Measurements from ENCODE around the gene TCF7L1. TPM values are rescaled to one million over a fixed set of nuclear protein-coding genes. Genes with fewer than 3 reads are reported as not detected.

The TCF7L1 gene
- total RNA-seq, 1 experiment from 2014 or later, result 1.1 TPM

- TF ChIP-seq CTCF (IDR thresholded peaks at IDR 0.05; ENCODE audit: unreplicated experiment), result no peak
- Mint-ChIP-seq H3K4me3 (ENCODE audit: unreplicated experiment) (peak overlapping the region; percentile 56), H3K9me3 (ENCODE audit: unreplicated experiment) (no peaks in the 10 kb centered on the region), H3K36me3 (ENCODE audit: insufficient read depth, unreplicated experiment) (peaks cover 7% of the 10 kb centered on the region), H3K4me1 (ENCODE audit: insufficient read depth, unreplicated experiment) (peaks cover 31% of the 10 kb centered on the region), H3K27me3 (ENCODE audit: insufficient read depth, unreplicated experiment) (no peaks in the 10 kb centered on the region), H3K27ac (ENCODE audit: low read depth, unreplicated experiment) (peak overlapping the region; percentile 92)
- no peak for DNase-seq (ENCODE audit: unreplicated experiment)
- ChIA-PET POLR2A (interaction anchor here (0.6 to 5.3 kb wide), 16 partner anchors 9 to 1750 kb away, joined by 3 to 35 read pairs (median 4); no protein-coding TSS in a partner anchor), CTCF (interaction anchor here (0.5 to 13.0 kb wide), 14 partner anchors 10 to 362 kb away, joined by 3 to 295 read pairs (median 4); no protein-coding TSS in a partner anchor)
- TSS peak; percentile 98 for BruUV-seq (replicated peaks)
- intact Hi-C loops (cut with micrococcal nuclease), result no loop called here
Measured at GRCh38 chr2:85287721-85288120, 154.5 kb downstream of the TCF7L1 start.

- Mint-ChIP-seq H3K27ac (ENCODE audit: low read depth, unreplicated experiment) (peak overlapping the region; percentile 92), H3K4me1 (ENCODE audit: insufficient read depth, unreplicated experiment) (peaks cover 31% of the 10 kb centered on the region), H3K36me3 (ENCODE audit: insufficient read depth, unreplicated experiment) (peaks cover 7% of the 10 kb centered on the region), H3K9me3 (ENCODE audit: unreplicated experiment) (no peaks in the 10 kb centered on the region), H3K4me3 (ENCODE audit: unreplicated experiment) (peak overlapping the region; percentile 56), H3K27me3 (ENCODE audit: insufficient read depth, unreplicated experiment) (no peaks in the 10 kb centered on the region)
- peak; percentile 79 for DNase-seq (ENCODE audit: unreplicated experiment)
- ChIA-PET CTCF (interaction anchor here (0.6 to 13.0 kb wide), 11 partner anchors 9 to 423 kb away, joined by 3 to 295 read pairs (median 4); no protein-coding TSS in a partner anchor), POLR2A (interaction anchor here (0.6 to 5.3 kb wide), 17 partner anchors 8 to 1750 kb away, joined by 3 to 35 read pairs (median 4); no protein-coding TSS in a partner anchor)
- BruUV-seq (replicated peaks), result no TSS peak
- intact Hi-C loops (cut with micrococcal nuclease), result no loop called here
- TF ChIP-seq CTCF (IDR thresholded peaks at IDR 0.05; ENCODE audit: unreplicated experiment), result no peak
Measured at GRCh38 chr2:85288244-85288725, 155.1 kb downstream of the TCF7L1 start.

- ChIA-PET CTCF (interaction anchor here (0.6 to 13.0 kb wide), 5 partner anchors 6 to 289 kb away, joined by 3 to 295 read pairs (median 163); no protein-coding TSS in a partner anchor), POLR2A (interaction anchor here (1.6 kb wide), 1 partner anchor 20 kb away, joined by 4 read pairs; no protein-coding TSS in a partner anchor)
- no TSS peak for BruUV-seq (replicated peaks)
- Mint-ChIP-seq H3K27ac (ENCODE audit: low read depth, unreplicated experiment) (no peak overlapping the region), H3K9me3 (ENCODE audit: unreplicated experiment) (no peaks in the 10 kb centered on the region), H3K4me3 (ENCODE audit: unreplicated experiment) (no peak overlapping the region), H3K36me3 (ENCODE audit: insufficient read depth, unreplicated experiment) (peaks cover 7% of the 10 kb centered on the region), H3K27me3 (ENCODE audit: insufficient read depth, unreplicated experiment) (no peaks in the 10 kb centered on the region), H3K4me1 (ENCODE audit: insufficient read depth, unreplicated experiment) (peaks cover 31% of the 10 kb centered on the region)
- intact Hi-C loops (cut with micrococcal nuclease), result loop anchor here (10.0 kb wide), 1 partner anchor 797 kb away; no protein-coding TSS in a partner anchor
- DNase-seq (ENCODE audit: unreplicated experiment), result no peak
- TF ChIP-seq CTCF (IDR thresholded peaks at IDR 0.05; ENCODE audit: unreplicated experiment), result no peak
Measured at GRCh38 chr2:85291425-85292023, 158.3 kb downstream of the TCF7L1 start.

- ChIA-PET CTCF (interaction anchor here (0.6 to 11.0 kb wide), 5 partner anchors 13 to 1272 kb away, joined by 3 to 219 read pairs (median 6); no protein-coding TSS in a partner anchor), POLR2A (interaction anchor here (0.6 to 2.5 kb wide), 2 partner anchors 14 to 182 kb away, joined by 3 to 12 read pairs; no protein-coding TSS in a partner anchor)
- Mint-ChIP-seq H3K4me3 (ENCODE audit: unreplicated experiment) (no peak overlapping the region), H3K36me3 (ENCODE audit: insufficient read depth, unreplicated experiment) (peaks cover 4% of the 10 kb centered on the region), H3K9me3 (ENCODE audit: unreplicated experiment) (no peaks in the 10 kb centered on the region), H3K27ac (ENCODE audit: low read depth, unreplicated experiment) (no peak overlapping the region), H3K4me1 (ENCODE audit: insufficient read depth, unreplicated experiment) (no peaks in the 10 kb centered on the region), H3K27me3 (ENCODE audit: insufficient read depth, unreplicated experiment) (no peaks in the 10 kb centered on the region)
- TF ChIP-seq CTCF (IDR thresholded peaks at IDR 0.05; ENCODE audit: unreplicated experiment), result no peak
- DNase-seq (ENCODE audit: unreplicated experiment), result no peak
- intact Hi-C loops (cut with micrococcal nuclease), result no loop called here
- BruUV-seq (replicated peaks), result no TSS peak
Measured at GRCh38 chr2:85302121-85302520, 168.9 kb downstream of the TCF7L1 start.
